ENCODE data around the gene OR2AK2. TPM values are rescaled to one million over a fixed set of nuclear protein-coding genes. Genes with fewer than 3 reads are reported as not detected.

The OR2AK2 gene
- total and polyA plus RNA-seq, 4 experiments from 2014 or later: 0.35 TPM; not detected in 3

GRCh38 chr1:247992986-247993385, 28.0 kb downstream of the OR2AK2 start:
- H3K9me3 ChIP-seq (ENCODE audit: control insufficient read depth in 1 of 2, low read length in 2 of 2): no peaks in the 10 kb centered on the region
- Mint-ChIP-seq H3K27me3 (no peaks in the 10 kb centered on the region), H3K4me1 (no peaks in the 10 kb centered on the region), H3K9me3 (peaks cover 0 to 7% (median 3%) of the 10 kb centered on the region in 8 donors), H3K27ac (no peak overlapping the region), H3K36me3 (peaks cover 0 to 4% of the 10 kb centered on the region in 2 donors), H3K4me3 (no peak overlapping the region)
- H3K36me3 ChIP-seq (ENCODE audit: insufficient read depth, low read length): no peaks in the 10 kb centered on the region
- intact Hi-C loops (cut with micrococcal nuclease): no loop called here
- ChIA-PET CTCF (ENCODE audit: partially characterized antibody) (no interaction called here), POLR2A (ENCODE audit: partially characterized antibody) (no interaction called here)
- H3K4me1 ChIP-seq (ENCODE audit: insufficient read depth, low read length): no peaks in the 10 kb centered on the region
- no peak overlapping the region for H3K4me3 ChIP-seq (ENCODE audit: low read length in 2 of 2)
- H3K27ac ChIP-seq (ENCODE audit: low read depth, low read length): no peak overlapping the region
- no peak for DNase-seq
- no peaks in the 10 kb centered on the region for H3K27me3 ChIP-seq (ENCODE audit: insufficient read depth, low read length)

- no peaks in the 10 kb centered on the region for H3K36me3 ChIP-seq (ENCODE audit: insufficient read depth, low read length)
- Mint-ChIP-seq H3K36me3 (peaks cover 0 to 2% of the 10 kb centered on the region in 2 donors), H3K9me3 (peaks cover 0 to 11% (median 2%) of the 10 kb centered on the region in 8 donors), H3K27ac (no peak overlapping the region), H3K4me1 (no peaks in the 10 kb centered on the region), H3K4me3 (no peak overlapping the region), H3K27me3 (no peaks in the 10 kb centered on the region)
- H3K27ac ChIP-seq (ENCODE audit: low read depth, low read length): no peak overlapping the region
- H3K27me3 ChIP-seq (ENCODE audit: insufficient read depth, low read length): no peaks in the 10 kb centered on the region
- no peaks in the 10 kb centered on the region for H3K4me1 ChIP-seq (ENCODE audit: insufficient read depth, low read length)
- POLR2A ChIA-PET (ENCODE audit: partially characterized antibody): no interaction called here
- CTCF ChIA-PET (ENCODE audit: partially characterized antibody): no interaction called here
- DNase-seq: no peak
- no peaks in the 10 kb centered on the region for H3K9me3 ChIP-seq (ENCODE audit: control insufficient read depth in 1 of 2, low read length in 2 of 2)
- intact Hi-C loops (cut with micrococcal nuclease): no loop called here
- no peak overlapping the region for H3K4me3 ChIP-seq (ENCODE audit: low read length in 2 of 2)
These were observed 33.8 kb downstream of the OR2AK2 start for GRCh38 chr1:247998811-247999210.

- no peak overlapping the region for H3K27ac ChIP-seq (ENCODE audit: low read depth, low read length)
- no peaks in the 10 kb centered on the region for H3K27me3 ChIP-seq (ENCODE audit: insufficient read depth, low read length)
- no peak for DNase-seq
- Mint-ChIP-seq H3K27me3 (no peaks in the 10 kb centered on the region), H3K36me3 (peaks cover 0 to 2% of the 10 kb centered on the region in 2 donors), H3K9me3 (peaks cover 0 to 10% (median 2%) of the 10 kb centered on the region in 8 donors), H3K4me1 (no peaks in the 10 kb centered on the region), H3K27ac (no peak overlapping the region), H3K4me3 (no peak overlapping the region)
- POLR2A ChIA-PET (ENCODE audit: partially characterized antibody): no interaction called here
- CTCF ChIA-PET (ENCODE audit: partially characterized antibody): no interaction called here
- H3K36me3 ChIP-seq (ENCODE audit: insufficient read depth, low read length): no peaks in the 10 kb centered on the region
- intact Hi-C loops (cut with micrococcal nuclease): no loop called here
- H3K9me3 ChIP-seq (ENCODE audit: control insufficient read depth in 1 of 2, low read length in 2 of 2): no peaks in the 10 kb centered on the region
- H3K4me1 ChIP-seq (ENCODE audit: insufficient read depth, low read length): no peaks in the 10 kb centered on the region
- no peak overlapping the region for H3K4me3 ChIP-seq (ENCODE audit: low read length in 2 of 2)
These were observed 35.1 kb downstream of the OR2AK2 start for GRCh38 chr1:248000169-248000568.

GRCh38 chr1:248007778-248008177, 42.7 kb downstream of the OR2AK2 start:
- no peak for DNase-seq

GRCh38 chr1:248009681-248010080, 44.6 kb downstream of the OR2AK2 start:
- peak in 1 of 5 donors; percentile 2 for DNase-seq
- Histone ChIP-seq H3K4me1 (ENCODE audit: insufficient read depth, low read length) (no peaks in the 10 kb centered on the region), H3K36me3 (ENCODE audit: insufficient read depth, low read length) (no peaks in the 10 kb centered on the region), H3K27me3 (ENCODE audit: insufficient read depth, low read length) (no peaks in the 10 kb centered on the region), H3K27ac (ENCODE audit: low read depth, low read length) (no peak overlapping the region), H3K4me3 (ENCODE audit: low read length in 2 of 2) (no peak overlapping the region), H3K9me3 (ENCODE audit: control insufficient read depth in 1 of 2, low read length in 2 of 2) (peaks cover 0 to 10% of the 10 kb centered on the region in 2 donors)
- Mint-ChIP-seq H3K4me3 (no peak overlapping the region), H3K9me3 (peaks cover 5 to 61% (median 41%) of the 10 kb centered on the region in 8 donors), H3K4me1 (no peaks in the 10 kb centered on the region), H3K36me3 (peaks cover 5 to 6% of the 10 kb centered on the region in 2 donors), H3K27ac (no peak overlapping the region), H3K27me3 (no peaks in the 10 kb centered on the region)
- ChIA-PET POLR2A (ENCODE audit: partially characterized antibody) (no interaction called here), CTCF (ENCODE audit: partially characterized antibody) (no interaction called here)
- intact Hi-C loops (cut with micrococcal nuclease): no loop called here

More at GRCh38 chr1:248007778-248008177, 42.7 kb downstream of the OR2AK2 start:
- POLR2A ChIA-PET (ENCODE audit: partially characterized antibody): no interaction called here
- no peaks in the 10 kb centered on the region for H3K27me3 ChIP-seq (ENCODE audit: insufficient read depth, low read length)
- Mint-ChIP-seq H3K27me3 (no peaks in the 10 kb centered on the region), H3K27ac (no peak overlapping the region), H3K4me3 (no peak overlapping the region), H3K4me1 (no peaks in the 10 kb centered on the region), H3K36me3 (peaks cover 5 to 6% of the 10 kb centered on the region in 2 donors), H3K9me3 (peaks cover 3 to 52% (median 43%) of the 10 kb centered on the region in 8 donors)
- CTCF ChIA-PET (ENCODE audit: partially characterized antibody): no interaction called here
- H3K4me3 ChIP-seq (ENCODE audit: low read length in 2 of 2): no peak overlapping the region
- intact Hi-C loops (cut with micrococcal nuclease): no loop called here
- no peak overlapping the region for H3K27ac ChIP-seq (ENCODE audit: low read depth, low read length)
- H3K9me3 ChIP-seq (ENCODE audit: control insufficient read depth in 1 of 2, low read length in 2 of 2): peaks cover 0 to 10% of the 10 kb centered on the region in 2 donors
- H3K36me3 ChIP-seq (ENCODE audit: insufficient read depth, low read length): no peaks in the 10 kb centered on the region
- no peaks in the 10 kb centered on the region for H3K4me1 ChIP-seq (ENCODE audit: insufficient read depth, low read length)

- no peak within 1 kb of the TSS for H3K4me3 Mint-ChIP-seq
- Histone ChIP-seq H3K36me3 (ENCODE audit: insufficient read depth, low read length) (no peaks in the 10 kb centered on the region), H3K27ac (ENCODE audit: low read depth, low read length) (no peak within 1 kb of the TSS), H3K27me3 (ENCODE audit: insufficient read depth, low read length) (no peaks in the 10 kb centered on the region), H3K4me1 (ENCODE audit: insufficient read depth, low read length) (no peaks in the 10 kb centered on the region), H3K4me3 (ENCODE audit: low read length in 2 of 2) (no peak within 1 kb of the TSS), H3K9me3 (ENCODE audit: control insufficient read depth in 1 of 2, low read length in 2 of 2) (peaks cover 0 to 10% of the 10 kb centered on the region in 2 donors)
- H3K4me1 Mint-ChIP-seq: no peaks in the 10 kb centered on the region
- no peaks in the 10 kb centered on the region for H3K27me3 Mint-ChIP-seq
- H3K9me3 Mint-ChIP-seq: peaks cover 5 to 60% (median 34%) of the 10 kb centered on the region in 8 donors
- no peak within 1 kb of the TSS for H3K27ac Mint-ChIP-seq
- intact Hi-C loops (cut with micrococcal nuclease): no loop called here
- ChIA-PET CTCF (ENCODE audit: partially characterized antibody) (no interaction called here), POLR2A (ENCODE audit: partially characterized antibody) (no interaction called here)
- DNase-seq: no peak
- H3K36me3 Mint-ChIP-seq: peaks cover 5% of the 10 kb centered on the region in 2 donors
These were observed 48.2 kb downstream of the OR2AK2 start, which contains the start of gene OR2L5 for GRCh38 chr1:248013229-248013710. Gene OR2L5 (plus strand): TSS chr1:248013660. CDS start chr1:248021948, 8,288 bp downstream.

- Histone ChIP-seq H3K36me3 (ENCODE audit: insufficient read depth, low read length) (no peaks in the 10 kb centered on the region), H3K4me1 (ENCODE audit: insufficient read depth, low read length) (no peaks in the 10 kb centered on the region), H3K4me3 (ENCODE audit: low read length in 2 of 2) (no peak overlapping the region), H3K27me3 (ENCODE audit: insufficient read depth, low read length) (no peaks in the 10 kb centered on the region), H3K27ac (ENCODE audit: low read depth, low read length) (no peak overlapping the region), H3K9me3 (ENCODE audit: control insufficient read depth in 1 of 2, low read length in 2 of 2) (peaks cover 0 to 5% of the 10 kb centered on the region in 2 donors)
- no peak overlapping the region for H3K4me3 Mint-ChIP-seq
- peaks cover 0 to 4% of the 10 kb centered on the region in 2 donors for H3K36me3 Mint-ChIP-seq
- intact Hi-C loops (cut with micrococcal nuclease): no loop called here
- DNase-seq: no peak
- peaks cover 1 to 35% (median 14%) of the 10 kb centered on the region in 8 donors for H3K9me3 Mint-ChIP-seq
- POLR2A ChIA-PET (ENCODE audit: partially characterized antibody): no interaction called here
- CTCF ChIA-PET (ENCODE audit: partially characterized antibody): no interaction called here
- no peak overlapping the region for H3K27ac Mint-ChIP-seq
- no peaks in the 10 kb centered on the region for H3K4me1 Mint-ChIP-seq
- H3K27me3 Mint-ChIP-seq: no peaks in the 10 kb centered on the region
These were observed 50.8 kb downstream of the OR2AK2 start for GRCh38 chr1:248015803-248016202.
